Measurements from ENCODE around the gene CWC15. TPM values are rescaled to one million over a fixed set of nuclear protein-coding genes. Genes with fewer than 3 reads are reported as not detected.

Gene CWC15
- total RNA-seq, 1 donor from 2014 or later, result 53.9 TPM

- H3K4me3 ChIP-seq, result no peak overlapping the region
- no peak for ATAC-seq
Measured at GRCh38 chr11:94975599-94975998, 2.2 kb upstream of the CWC15 start.

GRCh38 chr11:94974178-94974577 lies 822 bp upstream of the CWC15 start:
- TF ChIP-seq CTCF (IDR thresholded peaks at IDR 0.05), result no peak
- H3K36me3 ChIP-seq, result peaks cover 28% of the 10 kb centered on the region
- DNase-seq (no peak), ATAC-seq (no peak)
- no peaks in the 10 kb centered on the region for H3K9me3 ChIP-seq
- intact Hi-C loops (cut with DNase I), result no loop called here
- H3K4me3 ChIP-seq, result peak overlapping the region; percentile 97
- H3K4me1 ChIP-seq, result peaks cover 10% of the 10 kb centered on the region
- H3K27ac ChIP-seq, result no peak overlapping the region
- no peaks in the 10 kb centered on the region for H3K27me3 ChIP-seq

More at GRCh38 chr11:94975599-94975998, 2.2 kb upstream of the CWC15 start:
- no peak for DNase-seq
- TF ChIP-seq CTCF (IDR thresholded peaks at IDR 0.05), result no peak
- intact Hi-C loops (cut with DNase I), result no loop called here
- Histone ChIP-seq H3K9me3 (no peaks in the 10 kb centered on the region), H3K27ac (no peak overlapping the region), H3K27me3 (no peaks in the 10 kb centered on the region), H3K4me1 (peaks cover 10% of the 10 kb centered on the region), H3K36me3 (peaks cover 14% of the 10 kb centered on the region)

GRCh38 chr11:94972700-94973098 lies 657 bp downstream of the CWC15 start:
- H3K27ac ChIP-seq, result peak overlapping the region; percentile 86

GRCh38 chr11:94968334-94968958 lies 4.9 kb downstream of the CWC15 start:
- no peaks in the 10 kb centered on the region for H3K27me3 ChIP-seq
- peaks cover 86% of the 10 kb centered on the region for H3K36me3 ChIP-seq
- H3K4me1 ChIP-seq, result peaks cover 10% of the 10 kb centered on the region
- no peaks in the 10 kb centered on the region for H3K9me3 ChIP-seq
- intact Hi-C loops (cut with DNase I), result no loop called here
- TF ChIP-seq CTCF (IDR thresholded peaks at IDR 0.05), result peak; percentile 61
- no peak for DNase-seq
- no peak overlapping the region for H3K4me3 ChIP-seq
- H3K27ac ChIP-seq, result no peak overlapping the region
- ATAC-seq, result no peak

More at GRCh38 chr11:94972700-94973098, 657 bp downstream of the CWC15 start:
- no peak for ATAC-seq
- intact Hi-C loops (cut with DNase I), result no loop called here
- Histone ChIP-seq H3K27me3 (no peaks in the 10 kb centered on the region), H3K4me3 (peak overlapping the region; percentile 97), H3K4me1 (peaks cover 10% of the 10 kb centered on the region), H3K9me3 (no peaks in the 10 kb centered on the region), H3K36me3 (peaks cover 43% of the 10 kb centered on the region)
- TF ChIP-seq CTCF (IDR thresholded peaks at IDR 0.05), result no peak
- DNase-seq, result no peak

GRCh38 chr11:94964934-94965333 lies 8.4 kb downstream of the CWC15 start:
- no peak overlapping the region for H3K27ac ChIP-seq
- intact Hi-C loops (cut with DNase I), result no loop called here
- H3K4me3 ChIP-seq, result no peak overlapping the region
- H3K36me3 ChIP-seq, result peaks cover 99% of the 10 kb centered on the region
- DNase-seq, result no peak
- no peak for TF ChIP-seq CTCF (IDR thresholded peaks at IDR 0.05)
- no peak for ATAC-seq
- no peaks in the 10 kb centered on the region for H3K27me3 ChIP-seq
- no peaks in the 10 kb centered on the region for H3K4me1 ChIP-seq
- H3K9me3 ChIP-seq, result no peaks in the 10 kb centered on the region

- Histone ChIP-seq H3K4me3 (no peak overlapping the region), H3K27ac (no peak overlapping the region), H3K9me3 (no peaks in the 10 kb centered on the region), H3K27me3 (no peaks in the 10 kb centered on the region), H3K4me1 (no peaks in the 10 kb centered on the region), H3K36me3 (peaks cover 62% of the 10 kb centered on the region)
- no peak for TF ChIP-seq CTCF (IDR thresholded peaks at IDR 0.05)
- ATAC-seq (no peak), DNase-seq (no peak)
- intact Hi-C loops (cut with DNase I), result no loop called here
Measured at GRCh38 chr11:94961255-94961654, 12.1 kb downstream of the CWC15 start.

All from upper lobe of right lung (tissue), 1 donor.